ENCODE data around the gene ZNF341.
"Not testable (repeated sequence)": the region's sequence is repeated elsewhere in the genome, so short reads cannot be mapped to it uniquely, and the experiment has no call there.

Gene ZNF341

DNA sequence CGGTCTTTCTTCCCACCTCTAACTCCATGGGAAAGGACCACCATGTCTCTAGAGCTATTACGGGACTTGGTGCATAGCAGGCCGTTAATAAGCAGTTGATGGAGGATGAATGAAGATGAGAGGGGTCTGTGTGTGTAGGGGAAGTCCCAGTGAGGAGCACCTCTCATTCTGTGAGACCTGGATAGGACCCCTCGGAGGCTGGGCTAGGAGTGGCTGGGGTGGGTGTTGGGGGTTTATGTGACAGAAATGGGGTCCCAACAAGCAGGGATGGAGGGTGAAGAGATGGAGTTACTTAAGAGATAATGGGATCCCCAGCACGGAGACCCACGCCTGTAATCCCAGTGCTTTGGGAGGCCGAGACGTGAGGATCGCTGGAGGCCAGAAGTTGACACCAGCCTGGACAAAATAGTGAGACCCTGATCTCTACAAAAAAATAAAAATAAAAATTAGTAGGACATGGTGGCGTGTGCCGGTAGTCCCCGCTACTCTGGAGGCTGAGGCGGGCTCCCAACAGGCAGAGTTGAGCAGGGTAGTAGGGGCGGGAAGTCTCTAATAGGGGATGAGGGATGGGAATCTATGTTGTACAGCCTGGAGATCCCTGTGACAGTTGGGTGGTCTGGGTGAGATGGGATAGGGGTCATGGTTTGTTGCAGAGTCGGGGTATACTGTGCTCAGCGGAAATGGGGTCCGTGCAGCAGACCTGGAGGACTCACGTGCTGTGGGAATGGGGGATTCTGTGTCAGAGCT, 677 bp upstream of the ZNF341 start:
- no peak for DNase-seq

DNA sequence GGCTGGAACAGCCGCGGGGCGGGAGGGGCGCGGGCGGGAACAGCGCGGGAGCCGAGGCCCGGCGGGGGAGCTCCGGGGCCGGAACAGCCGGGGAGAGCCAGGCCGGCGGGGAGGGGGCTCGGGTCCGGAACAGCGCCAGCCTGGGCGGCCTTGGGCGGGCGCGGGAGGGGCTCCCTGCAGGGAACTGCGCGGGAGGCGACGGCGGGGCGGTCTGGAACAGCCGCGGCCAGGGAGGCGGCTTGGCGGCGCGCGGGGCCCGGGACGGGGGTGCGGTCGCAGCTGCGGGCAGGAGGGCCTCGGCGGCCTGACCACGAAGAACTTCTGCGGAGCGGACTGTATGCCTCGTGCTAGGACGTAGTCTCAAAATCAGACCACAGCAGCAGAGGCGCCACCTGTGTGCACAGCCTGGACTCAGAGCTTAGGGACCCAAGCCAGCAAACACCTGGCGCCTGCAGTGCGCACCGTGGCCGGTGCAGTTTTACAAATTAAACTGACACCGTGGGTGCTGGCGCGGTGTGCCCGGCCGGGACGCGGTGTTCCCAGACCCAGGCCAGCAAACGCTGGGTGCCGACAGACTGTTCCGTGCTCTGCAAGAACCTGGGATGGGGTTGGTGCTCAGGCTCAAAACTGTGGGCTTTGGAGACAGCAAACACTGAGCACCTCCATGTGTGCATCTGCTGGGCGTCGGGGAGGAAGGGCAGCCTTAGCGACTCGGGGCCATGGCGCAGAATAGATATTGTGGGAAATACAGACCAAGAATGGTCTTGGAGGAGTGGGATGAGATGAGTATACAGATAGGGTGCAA, 572 bp downstream of the ZNF341 start:
- peak; percentile 76 to 85 (median 82) for DNase-seq

DNA sequence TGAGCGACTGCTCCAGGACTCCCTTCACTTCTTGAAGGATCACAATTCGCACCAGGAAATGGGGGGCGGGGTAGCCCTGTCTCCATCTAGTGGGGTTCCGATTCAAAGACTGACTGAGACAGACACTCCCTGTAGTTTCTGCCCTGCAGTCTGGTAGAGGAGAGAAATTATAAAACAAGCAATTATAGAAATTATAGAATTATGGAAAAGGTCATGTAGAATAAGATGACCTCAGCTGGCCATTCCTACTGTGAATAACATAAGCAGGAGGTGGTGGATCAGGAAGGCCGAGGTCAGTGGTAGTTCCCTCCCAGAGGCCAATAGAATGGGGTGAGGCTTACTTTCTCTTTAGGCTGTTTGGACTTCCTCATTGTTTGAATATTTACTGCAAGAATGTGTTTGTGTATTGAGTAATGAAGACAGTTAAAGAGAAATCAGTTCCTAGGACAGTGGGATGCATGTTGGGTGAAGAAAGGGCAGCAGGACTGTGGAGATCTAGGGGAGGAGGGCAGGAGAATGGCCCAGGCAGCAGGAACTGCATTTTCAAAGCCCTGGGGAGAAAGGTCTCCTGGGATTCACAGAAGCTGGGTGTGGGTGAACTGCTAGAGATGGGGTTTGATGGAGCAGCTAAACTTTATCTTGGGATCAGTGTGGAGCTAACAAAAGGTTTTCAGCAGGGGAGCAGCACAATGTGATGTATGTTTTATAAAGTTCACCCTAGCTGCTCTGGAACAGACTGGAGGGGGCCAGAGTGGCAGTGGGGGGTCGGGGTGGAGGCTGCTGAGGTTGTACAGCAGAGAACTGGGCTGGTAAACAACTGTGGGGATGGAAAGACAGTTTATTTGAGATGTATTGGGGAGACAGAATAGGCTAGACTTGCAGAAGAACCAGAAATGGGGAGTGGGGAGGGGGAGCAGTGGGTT, 2.1 kb downstream of the ZNF341 start:
- DNase-seq = no peak

DNA sequence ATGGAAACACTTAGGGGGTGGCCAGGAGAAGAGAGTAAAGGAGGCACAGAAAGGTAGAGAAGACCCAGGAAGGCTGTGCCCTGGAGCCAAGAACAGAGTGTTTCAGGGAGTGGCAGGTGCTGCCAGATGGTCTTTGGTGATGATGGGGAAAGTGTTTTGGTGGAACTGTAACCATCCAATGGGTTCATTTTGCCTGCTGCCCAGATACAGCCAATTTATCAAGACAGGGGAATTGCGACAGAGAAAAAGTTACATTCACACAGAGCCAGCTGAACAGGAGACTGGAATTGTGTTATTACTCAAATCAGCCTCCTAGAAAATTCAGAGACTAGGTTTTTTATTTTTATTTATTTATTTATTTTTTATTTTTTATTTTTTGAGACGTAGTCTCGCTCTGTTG, 5.2 kb downstream of the ZNF341 start:
- no peak for DNase-seq

DNA sequence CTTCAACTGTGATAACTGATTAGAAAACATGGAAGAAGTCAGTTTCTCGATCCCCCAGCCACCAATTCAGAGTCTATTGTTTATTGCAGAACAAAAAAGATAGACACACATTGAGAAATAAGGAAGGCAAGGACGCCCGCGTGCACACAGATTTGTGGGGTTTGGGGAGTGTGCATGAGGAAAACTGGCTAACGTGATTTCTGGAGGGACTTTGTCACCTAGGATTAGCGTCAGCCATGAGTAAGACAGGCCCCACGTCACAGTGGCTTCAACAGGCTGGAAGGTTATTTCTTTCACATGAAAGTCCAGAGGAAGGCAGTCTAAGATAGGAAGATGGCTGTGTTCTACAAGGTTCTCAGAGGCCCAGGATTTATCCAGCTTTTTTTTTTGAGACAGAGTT, 7.7 kb downstream of the ZNF341 start:
- DNase-seq = no peak

DNA sequence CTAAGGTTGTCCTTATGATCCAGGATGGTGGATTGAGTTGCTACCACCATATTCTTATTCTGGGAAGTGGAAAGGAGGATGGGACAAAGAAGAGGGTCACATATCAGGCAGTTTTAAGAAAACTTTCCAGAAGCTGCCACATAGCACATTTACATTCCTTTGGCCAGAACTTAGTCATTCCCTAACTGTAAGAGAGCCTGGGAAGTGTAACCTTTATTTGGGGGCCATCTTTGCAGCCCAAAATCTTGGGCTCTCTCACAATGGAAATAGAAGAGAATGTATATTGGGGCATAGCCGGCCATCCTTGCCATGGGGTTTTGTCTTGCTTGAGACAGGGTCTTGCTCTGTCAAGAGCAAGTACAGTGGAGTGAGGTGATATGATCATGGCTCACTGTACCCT, 8.4 kb downstream of the ZNF341 start:
- DNase-seq = no peak

DNA sequence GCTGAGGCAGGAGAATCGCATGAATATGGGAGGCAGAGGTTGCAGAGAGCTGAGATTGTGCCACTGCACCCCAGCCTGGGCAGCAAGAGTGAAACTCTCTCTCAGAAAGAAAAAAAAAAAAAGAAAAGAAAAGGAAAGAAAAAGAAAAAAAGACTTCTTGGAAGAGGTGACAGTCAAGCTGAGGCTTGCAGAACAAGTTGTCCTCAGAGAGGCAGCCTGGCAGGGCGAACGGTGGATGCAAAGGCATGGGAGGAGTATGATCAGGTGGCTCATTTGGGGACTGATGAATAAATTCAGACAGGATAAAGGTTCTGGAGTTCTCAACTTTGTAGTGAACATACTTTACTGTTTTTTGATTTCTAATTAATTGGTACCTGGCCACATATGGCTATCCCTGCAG, 12.4 kb downstream of the ZNF341 start:
- no peak for DNase-seq

DNA sequence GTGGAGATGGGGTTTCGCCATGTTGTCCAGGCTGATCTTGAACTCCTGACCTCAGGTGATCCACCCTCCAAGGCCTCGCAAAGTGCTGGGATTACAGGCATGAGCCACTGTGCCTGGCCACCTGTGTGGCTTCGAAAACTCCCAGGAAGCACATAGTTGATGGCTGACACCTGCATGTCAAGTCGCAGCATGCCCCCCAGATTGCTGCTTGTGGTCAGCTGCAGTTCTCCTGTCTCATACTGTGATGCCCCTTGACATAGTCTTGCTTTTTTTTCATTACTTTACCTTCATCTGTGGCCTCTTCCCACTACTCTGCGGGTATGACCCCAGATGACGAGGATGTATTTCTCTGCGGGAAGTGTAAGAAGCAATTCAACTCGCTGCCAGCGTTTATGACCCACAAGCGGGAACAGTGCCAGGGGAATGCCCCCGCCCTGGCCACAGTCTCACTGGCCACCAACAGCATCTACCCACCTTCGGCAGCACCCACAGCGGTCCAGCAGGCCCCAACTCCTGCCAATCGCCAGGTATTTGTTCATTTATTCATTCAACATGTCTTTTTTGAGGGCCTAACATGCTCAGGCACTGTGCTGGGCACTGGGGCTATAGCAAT, 13.1 kb downstream of the ZNF341 start:
- no peak for DNase-seq

DNA sequence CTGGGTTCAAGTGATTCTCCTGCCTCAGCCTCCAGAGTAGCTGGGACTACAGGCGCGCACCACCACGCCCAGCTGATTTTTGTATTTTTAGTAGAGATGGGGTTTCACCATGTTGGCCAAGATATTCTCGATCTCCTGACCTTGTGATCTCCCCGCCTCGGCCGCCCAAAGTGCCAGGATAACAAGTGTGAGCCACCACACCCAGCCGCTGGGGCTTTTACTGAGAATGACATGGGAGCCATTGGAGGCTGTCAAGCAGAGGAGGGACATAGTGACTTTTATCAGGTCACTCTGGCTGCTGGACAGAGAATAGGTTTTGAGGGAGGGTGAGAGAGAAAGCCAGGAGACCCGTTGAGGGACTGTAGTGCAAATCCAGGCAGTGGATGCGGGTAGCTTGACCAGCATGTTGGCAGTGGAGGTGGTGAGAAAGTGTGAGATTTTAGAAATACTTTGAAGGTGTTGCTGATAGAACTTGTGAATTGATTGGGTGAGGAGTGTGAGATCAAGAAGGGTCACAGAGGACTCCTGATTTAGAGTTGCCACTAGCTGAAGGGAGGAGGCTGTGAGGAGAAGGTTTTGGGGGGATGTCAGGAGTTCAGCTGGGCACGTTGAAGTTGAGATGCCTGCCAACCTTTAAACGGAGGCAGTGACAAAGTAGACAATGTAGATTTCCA, 14.7 kb downstream of the ZNF341 start:
- DNase-seq = no peak

DNA sequence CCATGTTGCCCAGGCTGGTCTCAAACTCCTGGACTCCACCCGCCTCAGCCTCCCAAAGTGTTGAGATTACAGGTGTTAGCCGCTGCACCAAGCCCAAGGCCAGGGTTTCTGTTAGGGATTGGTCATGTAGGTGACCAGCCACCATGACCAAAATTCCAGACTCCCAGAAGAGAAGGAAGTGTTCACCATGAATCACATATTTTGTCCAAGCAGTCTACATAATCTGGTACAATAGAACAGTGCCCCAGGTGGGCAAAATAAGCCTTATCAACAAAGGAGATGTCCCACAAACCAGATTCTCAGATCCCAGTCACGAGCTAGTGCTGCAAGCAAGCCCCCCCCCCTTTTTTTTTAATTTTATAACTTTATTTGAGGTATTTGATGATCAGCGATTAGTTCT, 20.0 kb downstream of the ZNF341 start:
- no peak for DNase-seq

DNA sequence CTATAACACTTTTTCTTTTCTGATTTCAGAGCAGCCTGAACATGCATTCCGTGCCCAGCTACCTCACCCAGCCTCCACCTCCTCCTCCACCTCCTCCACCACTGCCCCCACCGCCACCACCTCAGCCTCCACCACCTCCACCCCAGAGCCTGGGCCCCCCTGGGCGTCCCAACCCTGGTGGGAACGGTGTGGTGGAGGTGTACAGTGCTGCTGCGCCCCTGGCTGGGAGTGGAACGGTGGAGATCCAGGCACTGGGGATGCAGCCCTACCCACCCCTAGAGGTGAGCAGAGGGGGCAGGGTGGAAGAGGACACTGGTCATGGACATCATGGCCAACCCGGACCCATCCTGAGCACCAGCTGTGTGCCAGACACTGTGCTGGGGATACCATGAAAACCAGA, 21.3 kb downstream of the ZNF341 start:
- DNase-seq = no peak

DNA sequence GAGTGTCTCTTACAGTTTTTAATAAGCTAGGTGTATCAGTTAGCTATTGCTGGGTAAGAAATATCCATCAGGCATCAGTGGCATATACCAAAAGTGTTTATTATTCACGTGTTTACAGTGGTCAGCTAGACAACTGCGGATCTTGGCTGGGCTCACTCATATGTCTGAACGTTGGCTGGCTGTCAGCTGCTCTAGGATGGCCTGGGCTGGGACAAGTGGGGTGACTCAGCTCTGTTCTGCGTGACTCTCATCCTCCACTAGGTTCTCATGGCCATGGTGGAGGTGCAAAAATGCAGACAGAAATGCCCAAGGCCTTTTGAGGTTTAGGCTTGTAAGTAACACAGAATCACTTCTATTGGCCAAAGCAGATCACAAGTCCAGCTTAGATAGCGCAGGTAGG, 22.0 kb downstream of the ZNF341 start:
- no peak for DNase-seq

DNA sequence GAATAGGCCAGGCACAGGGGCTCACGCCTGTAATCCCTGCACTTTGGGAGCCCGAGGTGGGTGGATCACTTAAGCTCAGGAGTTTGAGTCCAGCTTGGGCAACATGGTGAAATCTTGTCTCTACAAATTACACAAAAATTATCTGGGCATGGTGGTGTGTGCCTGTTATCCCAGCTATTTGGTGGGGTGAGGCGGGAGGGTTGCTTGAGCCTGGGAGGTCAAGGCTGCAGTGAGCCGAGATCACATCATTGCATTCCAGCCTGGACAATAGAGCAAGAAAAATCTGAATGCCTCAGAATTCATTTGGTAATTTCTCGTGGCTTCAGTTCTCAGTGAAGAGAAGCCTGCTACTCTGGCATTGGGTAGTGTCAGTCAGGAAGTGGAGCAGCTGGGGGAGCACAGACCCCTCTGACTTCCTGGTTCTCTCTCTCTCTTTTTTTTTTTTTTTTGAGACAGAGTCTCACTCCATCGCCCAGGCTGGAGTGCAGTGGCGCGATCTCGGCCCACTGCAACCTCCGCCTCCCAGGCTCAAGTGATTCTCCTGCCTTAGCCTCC, 24.2 kb downstream of the ZNF341 start:
- not testable (repeated sequence) for DNase-seq

DNA sequence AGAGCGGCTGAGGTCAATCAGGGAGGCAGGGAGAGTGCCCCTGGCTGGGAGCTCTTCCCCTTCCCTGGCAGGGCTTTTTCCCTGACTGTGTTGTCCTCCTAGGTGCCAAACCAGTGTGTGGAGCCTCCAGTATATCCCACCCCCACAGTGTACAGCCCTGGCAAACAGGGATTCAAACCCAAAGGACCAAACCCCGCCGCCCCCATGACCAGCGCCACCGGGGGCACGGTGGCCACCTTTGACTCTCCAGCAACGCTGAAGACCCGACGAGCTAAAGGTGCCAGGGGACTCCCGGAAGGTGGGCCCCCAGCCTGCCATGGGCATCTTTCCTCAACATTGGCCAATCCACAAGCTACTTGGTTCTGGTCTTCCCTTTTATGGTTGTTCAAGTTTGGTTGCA, 25.2 kb downstream of the ZNF341 start:
- no peak for DNase-seq

DNA sequence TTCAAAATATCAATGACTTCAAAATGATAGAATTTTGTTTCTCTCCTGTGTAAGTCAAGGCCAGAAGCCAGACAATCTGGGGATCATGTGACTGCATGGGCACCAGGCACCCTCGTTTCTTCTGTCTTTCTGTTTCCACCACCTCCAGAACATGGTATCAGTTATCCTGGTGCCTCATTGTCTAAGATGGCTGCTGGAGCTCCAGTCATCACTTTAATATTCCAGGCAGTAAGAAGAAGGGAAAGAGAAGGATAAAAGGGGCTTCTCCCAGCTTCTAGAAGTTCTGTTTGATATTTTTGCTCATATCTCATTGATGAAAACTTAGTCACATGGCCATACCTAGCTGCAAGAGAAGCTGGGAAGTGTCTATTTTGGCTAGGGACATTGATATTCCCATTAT, 25.7 kb downstream of the ZNF341 start:
- DNase-seq = no peak

DNA sequence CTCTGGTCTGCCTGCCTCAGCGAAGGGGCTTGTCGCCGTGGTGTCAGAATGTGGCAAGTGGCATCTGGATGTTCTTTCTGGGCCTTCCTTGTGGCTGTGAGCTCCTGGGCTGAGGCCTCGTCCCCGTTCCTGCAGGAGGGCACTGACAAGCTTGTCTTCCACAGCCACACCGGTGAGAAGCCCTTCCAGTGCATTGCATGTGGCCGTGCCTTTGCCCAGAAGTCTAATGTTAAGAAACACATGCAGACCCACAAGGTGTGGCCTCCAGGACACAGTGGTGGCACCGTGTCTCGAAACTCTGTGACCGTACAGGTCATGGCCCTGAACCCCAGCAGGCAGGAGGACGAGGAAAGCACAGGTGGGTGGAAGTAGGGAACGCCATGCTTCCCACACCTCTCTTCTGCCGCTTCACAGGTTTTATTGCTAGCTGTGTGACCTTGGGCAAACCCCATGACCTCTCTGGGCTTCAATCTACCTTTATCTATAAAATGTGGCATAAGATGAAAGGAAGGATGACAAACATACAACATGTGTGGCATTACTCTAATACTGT, 30.0 kb downstream of the ZNF341 start:
- DNase-seq = no peak

DNA sequence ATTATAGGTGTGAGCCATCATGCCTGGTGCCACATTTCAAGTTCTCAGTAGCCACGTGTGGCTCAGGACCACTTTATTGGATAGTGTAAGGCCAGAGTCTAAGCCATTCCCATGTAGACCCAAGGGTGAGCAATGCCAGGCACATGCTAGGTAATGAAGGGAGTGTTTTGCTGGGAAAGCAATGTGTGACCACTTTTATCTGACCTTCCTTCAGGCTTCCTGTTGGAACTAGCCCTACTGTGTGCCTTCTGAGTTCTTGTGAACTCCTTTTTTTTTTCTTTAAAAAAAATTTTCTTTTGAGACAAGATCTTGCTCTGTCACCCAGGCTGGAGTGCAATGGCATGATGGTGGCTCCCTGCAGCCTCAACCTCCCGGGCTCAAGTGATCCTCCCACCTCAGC, 33.3 kb downstream of the ZNF341 start:
- no peak for DNase-seq

DNA sequence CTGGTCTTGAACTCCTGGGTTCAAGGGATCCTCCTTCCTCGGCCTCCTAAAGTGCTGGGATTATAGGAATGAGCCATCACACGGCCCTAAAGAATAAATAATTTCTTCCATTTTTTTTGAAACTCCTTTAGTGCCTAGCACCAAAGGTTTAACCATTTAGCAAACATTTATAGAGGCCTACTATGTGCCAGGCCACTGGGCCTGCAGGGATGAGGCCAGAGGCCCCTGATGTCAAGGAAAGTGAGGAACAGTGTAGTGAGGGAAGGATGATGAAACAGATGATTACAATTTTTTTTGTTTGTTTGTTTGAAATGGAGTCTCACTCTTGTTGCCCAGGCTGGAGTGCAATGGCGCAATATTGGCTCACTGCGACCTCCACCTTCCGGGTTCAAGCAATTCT, 33.8 kb downstream of the ZNF341 start:
- DNase-seq = no peak

DNA sequence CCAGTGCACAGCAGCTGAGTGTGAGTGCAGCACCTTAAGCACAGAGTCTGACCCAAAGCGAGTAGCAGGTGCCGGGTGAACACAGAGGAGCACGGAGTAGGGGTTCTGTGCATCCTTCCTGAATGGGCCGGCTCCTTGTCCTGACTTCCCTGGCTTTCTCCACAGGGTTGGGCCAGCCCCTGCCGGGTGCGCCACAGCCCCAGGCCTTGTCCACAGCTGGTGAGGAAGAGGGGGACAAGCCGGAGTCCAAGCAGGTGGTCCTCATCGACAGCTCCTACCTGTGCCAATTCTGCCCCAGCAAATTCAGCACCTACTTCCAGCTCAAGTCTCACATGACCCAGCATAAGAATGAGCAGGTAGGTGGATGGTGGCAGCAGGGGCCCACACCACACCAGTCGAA, 34.9 kb downstream of the ZNF341 start:
- no peak for DNase-seq

DNA sequence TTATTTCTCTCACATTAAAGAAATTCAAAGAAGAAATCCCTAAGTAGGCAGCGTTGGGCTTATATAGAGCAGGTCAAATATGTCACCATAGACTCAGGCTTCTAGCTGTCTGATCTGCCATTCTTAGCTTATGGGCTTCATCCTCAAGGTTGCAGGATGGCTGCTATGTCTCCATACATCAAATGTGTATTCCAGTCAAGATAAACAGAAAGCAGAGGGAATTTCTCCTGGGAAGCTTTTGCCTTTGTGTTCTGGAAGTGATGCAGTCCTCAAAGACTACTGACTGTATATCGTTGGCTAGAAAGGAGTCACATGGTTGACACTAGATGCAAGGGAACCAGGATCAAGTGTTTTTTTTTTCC, 36.0 kb downstream of the ZNF341 start:
- DNase-seq = no peak

DNA sequence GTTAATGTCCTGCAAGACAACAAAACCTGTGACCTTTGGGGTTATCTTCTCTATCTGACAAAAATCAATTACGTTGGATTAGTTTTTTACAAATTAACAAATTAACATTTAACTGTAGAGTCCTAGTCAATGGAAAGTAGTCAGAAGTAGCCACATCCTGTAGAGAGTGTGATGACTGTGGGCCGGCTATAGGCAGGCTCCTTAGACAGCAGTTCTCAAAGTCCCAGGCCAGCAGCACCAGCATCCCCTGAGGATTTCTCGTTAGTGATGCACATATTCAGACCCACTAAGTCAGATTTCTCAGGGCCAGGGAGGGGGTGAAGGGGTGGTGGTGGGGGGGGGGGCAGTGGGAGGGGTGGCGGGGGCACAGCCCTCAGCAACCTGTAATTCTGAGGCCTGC, 37.2 kb downstream of the ZNF341 start:
- DNase-seq = no peak

DNA sequence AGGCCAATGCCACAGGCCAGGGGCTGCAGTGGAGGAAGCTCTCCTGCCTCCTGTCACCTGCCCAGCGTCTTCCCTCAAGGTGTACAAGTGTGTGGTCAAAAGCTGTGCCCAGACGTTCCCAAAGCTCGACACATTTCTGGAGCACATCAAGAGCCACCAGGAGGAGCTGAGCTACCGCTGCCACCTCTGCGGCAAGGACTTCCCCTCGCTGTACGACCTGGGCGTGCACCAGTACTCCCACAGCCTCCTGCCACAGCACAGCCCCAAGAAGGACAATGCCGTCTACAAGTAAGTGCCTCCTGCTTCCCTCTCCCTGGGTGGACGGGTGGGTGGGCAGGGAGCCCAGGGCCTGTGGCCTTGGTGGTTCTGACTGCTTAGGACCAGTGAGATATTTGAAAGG, 38.2 kb downstream of the ZNF341 start:
- DNase-seq = no peak
